Parathyroid adenoma (tissue), 2 donors: ENCODE results near the gene GRM7.

Experiments used
- H2AFZ ChIP-seq: fragments of 300-600 bp; sonication (generic); one replicate; pipeline ENCODE4 v1.7.0; 2017; ENCODE audit warnings: antibody characterized with exemption, mild to moderate bottlenecking
- H3K27ac ChIP-seq: fragments of 300-600 bp; sonication (generic); one replicate; pipeline ENCODE4 v1.7.0; 2017
- H3K27me3 ChIP-seq: fragments of 300-600 bp; sonication (generic); one replicate; pipeline ENCODE4 v1.7.0; 2017; ENCODE audit warnings: low read length; ENCODE audit not compliant: control insufficient read depth, insufficient read depth
- H3K36me3 ChIP-seq: fragments of 300-600 bp; sonication (generic); one replicate; pipeline ENCODE4 v1.7.0; 2017; ENCODE audit warnings: low read length; ENCODE audit not compliant: control insufficient read depth, insufficient read depth
- H3K4me1 ChIP-seq: fragments of 300-600 bp; sonication (generic); one replicate; pipeline ENCODE4 v1.7.0; 2017; ENCODE audit warnings: control low read depth
- H3K4me2 ChIP-seq: fragments of 300-600 bp; sonication (generic); one replicate; pipeline ENCODE4 v1.7.0; 2017; ENCODE audit warnings: low read length
- H3K4me3 ChIP-seq: fragments of 300-600 bp; sonication (generic); one replicate; pipeline ENCODE4 v1.7.0; 2017; ENCODE audit warnings: low read depth, low read length
- H3K79me2 ChIP-seq: fragments of 300-600 bp; sonication (generic); one replicate; pipeline ENCODE4 v1.7.0; 2017; ENCODE audit warnings: control low read depth
- H3K9ac ChIP-seq: fragments of 300-600 bp; sonication (generic); one replicate; pipeline ENCODE4 v1.7.0; 2017; ENCODE audit warnings: mild to moderate bottlenecking
- H3K9me3 ChIP-seq: fragments of 300-600 bp; sonication (generic); one replicate; pipeline ENCODE4 v1.7.0; 2017; ENCODE audit warnings: low read length; ENCODE audit not compliant: control insufficient read depth
- CTCF ChIP-seq: fragments of 300-600 bp; sonication (generic); IDR thresholded peaks from one replicate; pipeline ENCODE4 v1.7.0; 2017; ENCODE audit warnings: antibody characterized with exemption, mild to moderate bottlenecking
- donor health status: primary hyperparathyroidism.

Gene GRM7

GRCh38 chr3:7112523-7113056 is 251.7 kb downstream of the GRM7 start:
- H3K9me3 ChIP-seq, result no peaks in the 10 kb centered on the region

GRCh38 chr3:7144697-7145308 is 283.9 kb downstream of the GRM7 start:
- H3K4me3 ChIP-seq, result no peak overlapping the region
- TF ChIP-seq CTCF, result no peak
- no peaks in the 10 kb centered on the region for H3K4me1 ChIP-seq
- H3K4me2 ChIP-seq, result no peak overlapping the region
- no peak overlapping the region for H3K27ac ChIP-seq
- no peaks in the 10 kb centered on the region for H3K36me3 ChIP-seq
- no peaks in the 10 kb centered on the region for H3K27me3 ChIP-seq
- no peak overlapping the region for H3K9ac ChIP-seq
- H3K79me2 ChIP-seq, result no peaks in the 10 kb centered on the region
- H2AFZ ChIP-seq, result no peak overlapping the region
- no peaks in the 10 kb centered on the region for H3K9me3 ChIP-seq

More at GRCh38 chr3:7112523-7113056, 251.7 kb downstream of the GRM7 start:
- no peaks in the 10 kb centered on the region for H3K79me2 ChIP-seq
- no peaks in the 10 kb centered on the region for H3K27me3 ChIP-seq
- H3K27ac ChIP-seq, result no peak overlapping the region
- no peak overlapping the region for H3K4me3 ChIP-seq
- no peak overlapping the region for H3K9ac ChIP-seq
- no peak for TF ChIP-seq CTCF
- H2AFZ ChIP-seq, result no peak overlapping the region
- H3K4me1 ChIP-seq, result no peaks in the 10 kb centered on the region
- no peaks in the 10 kb centered on the region for H3K36me3 ChIP-seq
- no peak overlapping the region for H3K4me2 ChIP-seq

- Histone ChIP-seq H3K27me3 (no peaks in the 10 kb centered on the region), H3K36me3 (no peaks in the 10 kb centered on the region), H3K4me2 (no peak overlapping the region), H3K4me1 (no peaks in the 10 kb centered on the region), H3K9ac (no peak overlapping the region), H3K9me3 (no peaks in the 10 kb centered on the region), H2AFZ (no peak overlapping the region), H3K79me2 (no peaks in the 10 kb centered on the region), H3K27ac (no peak overlapping the region), H3K4me3 (no peak overlapping the region)
- no peak for TF ChIP-seq CTCF
Observed at GRCh38 chr3:7146529-7146928, 285.6 kb downstream of the GRM7 start.

GRCh38 chr3:7158516-7158915 is 297.6 kb downstream of the GRM7 start:
- Histone ChIP-seq H3K4me2 (no peak overlapping the region), H3K36me3 (no peaks in the 10 kb centered on the region), H3K4me3 (no peak overlapping the region), H3K9ac (no peak overlapping the region), H3K9me3 (no peaks in the 10 kb centered on the region), H3K4me1 (no peaks in the 10 kb centered on the region), H3K27ac (no peak overlapping the region), H3K27me3 (no peaks in the 10 kb centered on the region), H3K79me2 (no peaks in the 10 kb centered on the region), H2AFZ (no peak overlapping the region)
- no peak for TF ChIP-seq CTCF

- TF ChIP-seq CTCF, result no peak
- Histone ChIP-seq H3K9me3 (no peaks in the 10 kb centered on the region), H3K27me3 (no peaks in the 10 kb centered on the region), H3K4me2 (no peak overlapping the region), H3K4me1 (no peaks in the 10 kb centered on the region), H3K4me3 (no peak overlapping the region), H3K79me2 (no peaks in the 10 kb centered on the region), H3K9ac (no peak overlapping the region), H2AFZ (no peak overlapping the region), H3K36me3 (no peaks in the 10 kb centered on the region), H3K27ac (no peak overlapping the region)
Observed at GRCh38 chr3:7160689-7161088, 299.8 kb downstream of the GRM7 start.
